COLO829 (cell line): ENCODE measurements around the gene KCNRG.
"Not testable (repeated sequence)": the region's sequence is repeated elsewhere in the genome, so short reads cannot be mapped to it uniquely, and the experiment has no call there.

Source experiments
- DNase-seq: peaks from one replicate; pipeline ENCODE4 v3.0.0; 2012; ENCODE audit warnings: low spot score

Gene KCNRG

DNA sequence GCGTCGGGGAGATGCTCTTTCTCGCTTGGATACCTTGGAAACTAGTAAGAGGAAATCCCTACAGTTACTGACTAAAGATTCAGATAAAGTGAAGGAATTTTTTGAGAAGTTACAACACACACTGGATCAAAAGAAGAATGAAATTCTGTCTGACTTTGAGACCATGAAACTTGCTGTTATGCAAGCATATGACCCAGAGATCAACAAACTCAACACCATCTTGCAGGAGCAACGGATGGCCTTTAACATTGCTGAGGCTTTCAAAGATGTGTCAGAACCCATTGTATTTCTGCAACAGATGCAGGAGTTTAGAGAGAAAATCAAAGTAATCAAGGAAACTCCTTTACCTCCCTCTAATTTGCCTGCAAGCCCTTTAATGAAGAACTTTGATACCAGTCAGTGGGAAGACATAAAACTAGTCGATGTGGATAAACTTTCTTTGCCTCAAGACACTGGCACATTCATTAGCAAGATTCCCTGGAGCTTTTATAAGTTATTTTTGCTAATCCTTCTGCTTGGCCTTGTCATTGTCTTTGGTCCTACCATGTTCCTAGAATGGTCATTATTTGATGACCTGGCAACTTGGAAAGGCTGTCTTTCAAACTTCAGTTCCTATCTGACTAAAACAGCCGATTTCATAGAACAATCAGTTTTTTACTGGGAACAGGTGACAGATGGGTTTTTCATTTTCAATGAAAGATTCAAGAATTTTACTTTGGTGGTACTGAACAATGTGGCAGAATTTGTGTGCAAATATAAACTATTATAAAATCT lies 2.7 kb upstream of the KCNRG start:
- DNase-seq: no peak

GRCh38 chr13:50014386-50014785 lies 858 bp upstream of the KCNRG start:
- DNase-seq: no peak

DNA sequence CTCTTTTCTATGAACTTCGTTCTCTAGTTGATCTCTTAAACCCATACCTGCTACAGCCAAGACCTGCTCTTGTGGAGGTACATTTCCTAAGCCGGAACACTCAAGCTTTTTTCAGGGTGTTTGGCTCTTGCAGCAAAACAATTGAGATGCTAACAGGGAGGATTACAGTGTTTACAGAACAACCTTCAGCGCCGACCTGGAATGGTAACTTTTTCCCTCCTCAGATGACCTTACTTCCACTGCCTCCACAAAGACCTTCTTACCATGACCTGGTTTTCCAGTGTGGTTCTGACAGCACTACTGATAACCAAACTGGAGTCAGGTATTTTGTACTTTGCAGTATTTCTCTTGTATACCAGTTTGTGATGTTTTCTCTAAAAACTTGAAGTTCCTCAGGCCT lies 506 bp downstream of the KCNRG start:
- no peak for DNase-seq

DNA sequence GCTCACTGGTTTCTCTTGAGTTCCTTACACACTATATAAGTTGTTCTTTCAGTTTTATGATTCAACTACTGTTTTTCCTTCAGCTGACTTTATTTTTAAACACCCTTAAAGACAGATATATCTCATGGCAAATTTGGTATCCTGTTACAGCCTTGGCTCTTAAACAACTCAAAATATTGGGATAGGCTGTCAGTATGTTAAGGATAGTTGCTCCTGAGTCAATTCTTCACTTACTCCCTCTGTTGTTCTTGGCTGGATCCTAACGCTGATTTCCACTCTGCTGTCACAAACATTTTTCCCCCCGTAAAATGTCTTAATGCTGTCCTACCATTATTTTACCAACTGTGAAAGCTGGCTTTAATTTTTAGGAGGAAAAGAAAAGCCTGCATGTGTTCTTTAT lies 1.2 kb downstream of the KCNRG start:
- no peak for DNase-seq

GRCh38 chr13:50017819-50018218 lies 2.6 kb downstream of the KCNRG start:
- no peak for DNase-seq

GRCh38 chr13:50025436-50025835 lies 10.2 kb downstream of the KCNRG start:
- DNase-seq: no peak

DNA sequence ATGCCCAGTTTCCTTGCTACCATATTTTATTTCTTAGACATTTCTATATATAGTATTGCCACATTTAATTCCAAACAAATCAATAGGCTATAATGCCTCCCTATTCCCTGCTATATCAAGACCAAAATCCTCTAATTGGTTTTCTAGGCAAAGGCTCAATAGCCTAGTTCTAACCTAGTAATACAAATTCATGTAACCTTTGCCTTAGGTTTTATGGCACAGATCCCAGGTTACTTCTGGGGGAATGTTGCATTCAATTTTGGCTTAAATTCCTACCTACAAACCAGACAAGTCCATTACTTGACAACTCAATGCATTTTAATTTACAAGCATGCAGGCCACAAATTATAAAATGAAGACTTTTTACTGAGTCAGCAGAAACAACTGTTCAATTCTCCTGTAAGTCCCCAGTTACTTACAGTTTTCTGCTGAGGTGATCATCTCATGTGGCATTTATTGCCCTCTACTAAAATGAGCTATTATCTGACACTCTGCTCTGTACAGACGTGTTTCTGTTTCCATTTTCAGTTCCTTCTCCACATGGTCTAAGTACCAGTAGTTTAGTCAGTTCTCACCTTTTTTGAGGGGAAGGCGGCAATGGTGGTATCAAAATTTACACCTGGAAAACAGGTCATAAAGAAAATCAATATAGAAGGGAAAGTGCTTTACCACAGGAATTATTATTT lies 11.7 kb downstream of the KCNRG start:
- DNase-seq: no peak

GRCh38 chr13:50030315-50030714 lies 15.1 kb downstream of the KCNRG start:
- DNase-seq: no peak

GRCh38 chr13:50033725-50034124 lies 18.5 kb downstream of the KCNRG start:
- no peak for DNase-seq

- DNase-seq: no peak
Measured at GRCh38 chr13:50037788-50038187, 22.5 kb downstream of the KCNRG start.

- DNase-seq: no peak
Measured at GRCh38 chr13:50038266-50038665, 23.0 kb downstream of the KCNRG start.

- DNase-seq: no peak
Measured at GRCh38 chr13:50052478-50052877, 37.2 kb downstream of the KCNRG start.

- no peak for DNase-seq
Measured at GRCh38 chr13:50053844-50054243, 38.6 kb downstream of the KCNRG start.

DNA sequence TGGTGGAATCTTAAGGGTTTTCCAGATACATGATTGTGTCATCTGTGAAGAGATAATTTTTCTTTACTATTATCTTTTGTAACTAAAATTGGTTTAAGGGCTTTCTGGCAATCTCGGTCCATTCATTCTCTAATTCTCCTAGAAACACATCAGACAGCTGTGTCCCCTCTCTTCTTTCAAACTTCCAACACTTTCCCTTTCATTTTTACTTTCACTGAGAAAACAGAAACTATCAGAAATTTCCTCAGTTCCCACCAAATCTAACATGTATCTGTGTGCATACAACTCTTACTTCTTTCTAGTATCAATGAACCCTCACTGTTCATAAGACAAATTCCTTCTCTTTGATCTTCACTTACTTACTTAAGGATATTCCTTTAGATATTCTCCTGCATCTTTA lies 40.2 kb downstream of the KCNRG start:
- no peak for DNase-seq

DNA sequence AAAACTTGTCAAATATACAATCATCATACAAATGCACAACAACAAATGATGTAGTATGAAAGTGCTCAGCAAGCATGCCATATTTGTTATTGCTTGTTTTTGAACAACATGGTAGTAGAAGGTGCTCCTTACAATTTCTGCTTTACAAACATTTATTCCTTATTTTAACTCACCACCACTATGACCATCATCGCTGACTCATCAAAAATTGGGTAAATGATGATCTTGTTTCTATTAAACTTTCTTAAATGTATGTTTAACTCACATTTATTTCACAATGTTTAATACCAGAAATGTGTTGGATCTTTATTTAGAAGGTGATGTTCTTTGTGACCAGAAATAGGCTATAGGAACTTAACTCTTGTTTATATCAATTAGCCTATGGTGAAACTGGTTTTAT lies 45.5 kb downstream of the KCNRG start:
- no peak for DNase-seq

GRCh38 chr13:50062336-50062735 lies 47.1 kb downstream of the KCNRG start:
- DNase-seq: not testable (repeated sequence)

GRCh38 chr13:50065712-50066111 lies 50.5 kb downstream of the KCNRG start:
- DNase-seq: no peak

DNA sequence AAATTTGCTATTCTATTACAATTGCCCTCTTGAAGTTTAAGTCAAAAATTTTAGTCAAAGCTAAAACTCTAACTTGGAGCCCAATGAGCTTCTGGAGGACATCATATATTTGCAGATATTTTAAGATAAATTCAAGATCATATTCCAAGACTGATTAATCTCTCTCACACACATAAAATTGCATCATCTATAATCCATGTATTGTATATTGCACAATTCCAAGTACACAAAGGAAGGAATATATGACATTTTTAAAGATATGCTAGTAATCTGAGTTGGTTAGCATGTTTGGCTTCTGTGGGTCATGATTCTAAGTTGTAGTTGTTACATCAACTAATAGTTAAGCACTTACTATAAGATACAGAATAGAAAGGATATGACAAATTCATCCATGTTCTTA lies 53.3 kb downstream of the KCNRG start:
- DNase-seq: no peak

DNA sequence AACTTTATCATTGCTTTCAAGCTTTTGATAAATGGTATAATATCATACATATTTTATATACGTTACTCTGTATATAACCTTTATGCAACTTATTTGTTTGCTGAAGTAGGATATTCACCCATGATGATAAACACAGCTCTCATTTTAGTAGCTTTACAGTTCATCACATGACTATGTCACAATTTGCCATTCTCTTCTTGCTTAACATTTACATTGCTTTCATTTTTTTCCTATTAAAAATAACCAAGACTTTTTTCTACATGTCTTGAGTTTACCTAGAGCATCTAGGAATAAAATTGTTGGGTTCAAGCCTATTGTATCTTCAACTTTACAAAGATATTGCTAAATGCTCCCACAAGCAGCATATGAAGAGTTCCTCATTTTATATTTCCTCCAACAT lies 54.0 kb downstream of the KCNRG start:
- no peak for DNase-seq

GRCh38 chr13:50070186-50070585 lies 54.9 kb downstream of the KCNRG start:
- no peak for DNase-seq
